Esophagus (tissue), 2 donors: ENCODE measurements around the gene JAK1. TPM values are rescaled to one million over a fixed set of nuclear protein-coding genes. Genes with fewer than 3 reads are reported as not detected.

ENCODE experiments used
- H3K27ac ChIP-seq, 2 donors: one replicate each; pipeline ENCODE4 v1.5.1; 2013; ENCODE audit warnings: low read depth in 2 of 2, mild to moderate bottlenecking in 2 of 2, inconsistent platforms in 1 of 2, low read length in 1 of 2, moderate library complexity in 1 of 2
- H3K27me3 ChIP-seq, 2 donors: one replicate each; pipeline ENCODE4 v1.6.1; 2013; ENCODE audit warnings: low read length in 2 of 2, control low read depth in 1 of 2, mild to moderate bottlenecking in 1 of 2; ENCODE audit not compliant: insufficient read depth in 2 of 2, control insufficient read depth in 1 of 2
- H3K36me3 ChIP-seq, 2 donors: one replicate each; pipeline ENCODE4 v1.6.1; 2013; ENCODE audit warnings: low read length in 1 of 2; ENCODE audit not compliant: control insufficient read depth in 2 of 2, insufficient read depth in 2 of 2
- H3K4me1 ChIP-seq, 2 donors: one replicate each; pipeline ENCODE4 v1.6.1; 2013; ENCODE audit warnings: low read length in 1 of 2; ENCODE audit not compliant: control insufficient read depth in 2 of 2, insufficient read depth in 2 of 2
- H3K4me3 ChIP-seq, 2 donors: one replicate each; pipeline ENCODE4 v1.5.1; 2013; ENCODE audit warnings: low read length in 2 of 2, mild to moderate bottlenecking in 2 of 2, low read depth in 1 of 2, moderate library complexity in 1 of 2
- H3K9me3 ChIP-seq, 2 donors: one replicate each; pipeline ENCODE4 v1.6.1; 2013; ENCODE audit warnings: mild to moderate bottlenecking in 2 of 2, low read depth in 1 of 2, low read length in 1 of 2, moderate library complexity in 1 of 2; ENCODE audit not compliant: control insufficient read depth in 2 of 2, insufficient read depth in 1 of 2
- WGBS, 2 donors: extraction: QIAGEN DNeasy Blood & Tissue Kit; methylation state at CpG; one replicate each; pipeline ENCODE4 v1.1.7; 2013; 5-methylcytosine and 5-hydroxymethylcytosine counted together
- polyA plus RNA-seq, 2 donors: library from polyadenylated mRNA; stranded (reverse); fragments of 200-250 nt; gene quantifications; one replicate each; pipeline ENCODE4 v1.2.3, GENCODE V29; 2013
- donor health status: healthy with polysubstance abuse.
- donor health status: Bipolar disorder and iron deficiency.

The JAK1 gene
- polyA plus RNA-seq, 2 donors: 13.1 to 20.9 TPM

GRCh38 chr1:64850846-64851245 is 115.5 kb downstream of the JAK1 start:
- WGBS, 2 donors: 87 to 95% methylated on average over 10 of the region's 10 CpGs
- H3K36me3 ChIP-seq: peaks cover 17 to 53% of the 10 kb centered on the region in 2 donors
- no peaks in the 10 kb centered on the region for H3K27me3 ChIP-seq
- no peaks in the 10 kb centered on the region for H3K4me1 ChIP-seq
- no peak overlapping the region for H3K4me3 ChIP-seq
- H3K27ac ChIP-seq: no peak overlapping the region
- H3K9me3 ChIP-seq: no peaks in the 10 kb centered on the region

GRCh38 chr1:64849942-64850341 is 116.4 kb downstream of the JAK1 start:
- no peaks in the 10 kb centered on the region for H3K27me3 ChIP-seq
- H3K9me3 ChIP-seq: no peaks in the 10 kb centered on the region
- H3K27ac ChIP-seq: no peak overlapping the region
- no peaks in the 10 kb centered on the region for H3K4me1 ChIP-seq
- no peak overlapping the region for H3K4me3 ChIP-seq
- WGBS, 2 donors: 96% methylated on average over 11 of the region's 11 CpGs
- peaks cover 25 to 54% of the 10 kb centered on the region in 2 donors for H3K36me3 ChIP-seq

GRCh38 chr1:64848803-64849202 is 117.5 kb downstream of the JAK1 start:
- H3K36me3 ChIP-seq: peaks cover 22 to 57% of the 10 kb centered on the region in 2 donors
- no peaks in the 10 kb centered on the region for H3K9me3 ChIP-seq
- 86 to 87% methylated on average over 4 of the region's 4 CpGs for WGBS, 2 donors
- no peak overlapping the region for H3K27ac ChIP-seq
- H3K4me3 ChIP-seq: no peak overlapping the region
- no peaks in the 10 kb centered on the region for H3K4me1 ChIP-seq
- no peaks in the 10 kb centered on the region for H3K27me3 ChIP-seq

GRCh38 chr1:64848136-64848535 is 118.2 kb downstream of the JAK1 start:
- Histone ChIP-seq H3K9me3 (no peaks in the 10 kb centered on the region), H3K27ac (no peak overlapping the region), H3K4me3 (no peak overlapping the region), H3K27me3 (no peaks in the 10 kb centered on the region), H3K4me1 (no peaks in the 10 kb centered on the region), H3K36me3 (peaks cover 25 to 55% of the 10 kb centered on the region in 2 donors)
- WGBS, 2 donors: 95 to 96% methylated on average over 3 of the region's 3 CpGs

GRCh38 chr1:64847666-64848065 is 118.7 kb downstream of the JAK1 start:
- WGBS, 2 donors: 89 to 91% methylated on average over 4 of the region's 4 CpGs
- Histone ChIP-seq H3K27ac (no peak overlapping the region), H3K9me3 (no peaks in the 10 kb centered on the region), H3K4me3 (no peak overlapping the region), H3K4me1 (no peaks in the 10 kb centered on the region), H3K27me3 (no peaks in the 10 kb centered on the region), H3K36me3 (peaks cover 27 to 57% of the 10 kb centered on the region in 2 donors)

GRCh38 chr1:64846573-64847430 is 119.5 kb downstream of the JAK1 start:
- Histone ChIP-seq H3K27ac (no peak overlapping the region), H3K27me3 (no peaks in the 10 kb centered on the region), H3K4me1 (no peaks in the 10 kb centered on the region), H3K9me3 (no peaks in the 10 kb centered on the region), H3K36me3 (peaks cover 27 to 57% of the 10 kb centered on the region in 2 donors), H3K4me3 (no peak overlapping the region)
- 88% methylated on average over 10 of the region's 10 CpGs for WGBS, 2 donors

- Histone ChIP-seq H3K9me3 (no peaks in the 10 kb centered on the region), H3K36me3 (peaks cover 27 to 59% of the 10 kb centered on the region in 2 donors), H3K4me3 (no peak overlapping the region), H3K4me1 (no peaks in the 10 kb centered on the region), H3K27me3 (no peaks in the 10 kb centered on the region), H3K27ac (no peak overlapping the region)
- WGBS, 2 donors: 94% methylated on average over 13 of the region's 13 CpGs
Observed at GRCh38 chr1:64845831-64846425, 120.4 kb downstream of the JAK1 start.

- H3K4me1 ChIP-seq: no peaks in the 10 kb centered on the region
- H3K27me3 ChIP-seq: no peaks in the 10 kb centered on the region
- WGBS, 2 donors: 94 to 97% methylated on average over 7 of the region's 7 CpGs
- H3K4me3 ChIP-seq: no peak overlapping the region
- H3K36me3 ChIP-seq: peaks cover 20 to 57% of the 10 kb centered on the region in 2 donors
- no peaks in the 10 kb centered on the region for H3K9me3 ChIP-seq
- no peak overlapping the region for H3K27ac ChIP-seq
Observed at GRCh38 chr1:64844609-64845008, 121.7 kb downstream of the JAK1 start.

GRCh38 chr1:64844175-64844574 is 122.2 kb downstream of the JAK1 start:
- H3K27ac ChIP-seq: no peak overlapping the region
- peaks cover 20 to 56% of the 10 kb centered on the region in 2 donors for H3K36me3 ChIP-seq
- no peak overlapping the region for H3K4me3 ChIP-seq
- no peaks in the 10 kb centered on the region for H3K27me3 ChIP-seq
- 93 to 94% methylated on average over 7 of the region's 7 CpGs for WGBS, 2 donors
- H3K9me3 ChIP-seq: no peaks in the 10 kb centered on the region
- H3K4me1 ChIP-seq: no peaks in the 10 kb centered on the region
